ENCODE measurements around the gene C1R.
"Not testable (repeated sequence)": the region's sequence is repeated elsewhere in the genome, so short reads cannot be mapped to it uniquely, and the experiment has no call there.

Gene C1R

DNA sequence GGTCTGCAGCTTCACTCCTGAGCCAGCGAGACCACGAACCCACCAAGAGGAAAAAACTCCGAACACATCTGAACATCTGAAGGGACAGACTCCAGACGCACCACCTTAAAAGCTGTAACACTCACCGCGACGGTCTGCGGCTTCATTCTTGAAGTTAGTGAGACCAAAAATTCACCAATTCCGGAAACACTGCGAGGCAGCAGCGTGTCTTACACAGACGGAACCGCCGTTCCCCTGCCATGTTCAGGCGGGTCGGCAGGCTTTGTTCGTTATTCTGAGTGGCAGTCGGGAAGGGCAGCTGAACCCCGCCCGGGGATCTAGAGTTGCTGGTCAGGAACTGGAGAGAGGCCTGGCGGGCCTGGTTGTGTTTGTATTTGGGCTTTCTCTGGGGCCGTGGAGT is 53.7 kb downstream of the C1R start:
- Histone ChIP-seq H3K4me1 (ENCODE audit: insufficient read depth, poor library complexity, severe bottlenecking) (peaks cover 10% of the 10 kb centered on the region), H3K27me3 (ENCODE audit: insufficient read depth, poor library complexity, severe bottlenecking) (no peaks in the 10 kb centered on the region), H3K4me3 (ENCODE audit: severe bottlenecking) (no peak overlapping the region), H3K27ac (ENCODE audit: poor library complexity, severe bottlenecking) (no peak overlapping the region), H3K9me3 (ENCODE audit: severe bottlenecking) (no peaks in the 10 kb centered on the region), H3K36me3 (ENCODE audit: low read depth) (no peaks in the 10 kb centered on the region)
- DNase-seq (ENCODE audit: low spot score), result no peak
- ATAC-seq (ENCODE audit: low read depth), result no peak
- TF ChIP-seq, protein P1, sequence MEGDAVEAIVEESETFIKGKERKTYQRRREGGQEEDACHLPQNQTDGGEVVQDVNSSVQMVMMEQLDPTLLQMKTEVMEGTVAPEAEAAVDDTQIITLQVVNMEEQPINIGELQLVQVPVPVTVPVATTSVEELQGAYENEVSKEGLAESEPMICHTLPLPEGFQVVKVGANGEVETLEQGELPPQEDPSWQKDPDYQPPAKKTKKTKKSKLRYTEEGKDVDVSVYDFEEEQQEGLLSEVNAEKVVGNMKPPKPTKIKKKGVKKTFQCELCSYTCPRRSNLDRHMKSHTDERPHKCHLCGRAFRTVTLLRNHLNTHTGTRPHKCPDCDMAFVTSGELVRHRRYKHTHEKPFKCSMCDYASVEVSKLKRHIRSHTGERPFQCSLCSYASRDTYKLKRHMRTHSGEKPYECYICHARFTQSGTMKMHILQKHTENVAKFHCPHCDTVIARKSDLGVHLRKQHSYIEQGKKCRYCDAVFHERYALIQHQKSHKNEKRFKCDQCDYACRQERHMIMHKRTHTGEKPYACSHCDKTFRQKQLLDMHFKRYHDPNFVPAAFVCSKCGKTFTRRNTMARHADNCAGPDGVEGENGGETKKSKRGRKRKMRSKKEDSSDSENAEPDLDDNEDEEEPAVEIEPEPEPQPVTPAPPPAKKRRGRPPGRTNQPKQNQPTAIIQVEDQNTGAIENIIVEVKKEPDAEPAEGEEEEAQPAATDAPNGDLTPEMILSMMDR (IDR thresholded peaks at IDR 0.05; ENCODE audit: poor library complexity, severe bottlenecking), result no peak

DNA sequence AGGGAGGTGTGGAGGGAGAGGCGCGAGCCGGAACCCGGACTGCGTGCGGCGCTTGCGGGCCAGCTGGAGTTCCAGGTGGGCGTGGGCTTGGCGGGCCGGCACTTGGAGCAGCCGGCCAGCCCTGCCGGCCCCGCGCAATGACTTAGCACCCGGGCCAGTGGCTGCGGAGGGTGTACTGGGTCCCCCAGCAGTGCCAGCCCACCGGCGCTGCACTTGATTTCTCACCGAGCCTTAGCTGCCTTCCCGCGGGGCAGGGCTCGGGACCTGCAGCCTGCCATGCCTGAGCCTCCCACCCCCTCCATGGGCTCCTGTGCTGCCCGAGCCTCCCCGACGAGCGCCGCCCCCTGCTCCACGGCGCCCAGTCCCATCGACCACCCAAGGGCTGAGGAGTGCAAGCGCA is 54.8 kb downstream of the C1R start:
- not testable (repeated sequence) for H3K27ac ChIP-seq (ENCODE audit: poor library complexity, severe bottlenecking); ATAC-seq (ENCODE audit: low read depth); H3K27me3 ChIP-seq (ENCODE audit: insufficient read depth, poor library complexity, severe bottlenecking); DNase-seq (ENCODE audit: low spot score); H3K4me3 ChIP-seq (ENCODE audit: severe bottlenecking); H3K36me3 ChIP-seq (ENCODE audit: low read depth); H3K4me1 ChIP-seq (ENCODE audit: insufficient read depth, poor library complexity, severe bottlenecking); H3K9me3 ChIP-seq (ENCODE audit: severe bottlenecking)

DNA sequence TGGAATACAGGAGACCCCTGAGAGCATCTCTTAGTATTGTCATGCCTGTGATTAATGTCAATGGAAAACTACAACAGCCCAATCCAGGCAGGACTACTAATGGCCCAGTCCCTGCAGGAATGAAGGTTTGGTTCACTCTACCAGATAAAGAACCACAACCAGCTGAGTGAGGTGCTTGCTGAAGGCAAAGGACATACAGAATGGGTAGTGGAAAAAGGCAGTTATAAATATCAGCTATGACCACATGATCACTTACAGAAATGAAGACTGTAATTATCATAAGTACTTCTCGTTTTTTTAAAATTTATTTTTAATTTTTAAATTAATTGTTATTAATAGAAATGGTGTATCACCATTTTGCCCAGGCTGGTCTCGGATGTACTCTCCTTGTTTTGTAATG is 56.8 kb downstream of the C1R start:
- no peaks in the 10 kb centered on the region for H3K9me3 ChIP-seq (ENCODE audit: severe bottlenecking)
- no peak for ATAC-seq (ENCODE audit: low read depth)
- no peaks in the 10 kb centered on the region for H3K36me3 ChIP-seq (ENCODE audit: low read depth)
- TF ChIP-seq, protein P1 (IDR thresholded peaks at IDR 0.05; ENCODE audit: poor library complexity, severe bottlenecking), result no peak
- no peak overlapping the region for H3K27ac ChIP-seq (ENCODE audit: poor library complexity, severe bottlenecking)
- no peak overlapping the region for H3K4me3 ChIP-seq (ENCODE audit: severe bottlenecking)
- DNase-seq (ENCODE audit: low spot score), result no peak
- H3K4me1 ChIP-seq (ENCODE audit: insufficient read depth, poor library complexity, severe bottlenecking), result peaks cover 10% of the 10 kb centered on the region
- H3K27me3 ChIP-seq (ENCODE audit: insufficient read depth, poor library complexity, severe bottlenecking), result no peaks in the 10 kb centered on the region

DNA sequence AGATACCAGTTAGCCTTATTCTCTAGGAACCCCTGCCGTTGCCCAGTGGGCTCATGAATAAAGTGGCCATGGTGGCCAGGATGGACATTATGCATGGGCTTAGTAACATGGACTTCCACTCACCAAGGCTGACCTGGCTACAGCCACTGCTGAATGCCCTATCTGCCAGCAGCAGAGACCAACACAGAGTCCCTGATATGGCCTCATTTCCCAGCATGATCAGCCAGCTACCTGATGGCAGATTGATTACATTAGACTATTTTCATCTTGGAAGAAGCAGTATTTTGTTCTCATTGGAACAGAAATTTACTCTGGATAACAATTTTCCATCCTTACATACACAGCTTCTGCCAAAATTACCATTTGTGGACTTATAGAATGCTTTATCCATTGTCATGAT is 57.8 kb downstream of the C1R start:
- ATAC-seq (ENCODE audit: low read depth) (no peak), DNase-seq (ENCODE audit: low spot score) (no peak)
- no peaks in the 10 kb centered on the region for H3K27me3 ChIP-seq (ENCODE audit: insufficient read depth, poor library complexity, severe bottlenecking)
- no peaks in the 10 kb centered on the region for H3K9me3 ChIP-seq (ENCODE audit: severe bottlenecking)
- H3K27ac ChIP-seq (ENCODE audit: poor library complexity, severe bottlenecking), result no peak overlapping the region
- peaks cover 5% of the 10 kb centered on the region for H3K4me1 ChIP-seq (ENCODE audit: insufficient read depth, poor library complexity, severe bottlenecking)
- no peak overlapping the region for H3K4me3 ChIP-seq (ENCODE audit: severe bottlenecking)
- TF ChIP-seq, protein P1 (IDR thresholded peaks at IDR 0.05; ENCODE audit: poor library complexity, severe bottlenecking), result no peak
- H3K36me3 ChIP-seq (ENCODE audit: low read depth), result no peaks in the 10 kb centered on the region

DNA sequence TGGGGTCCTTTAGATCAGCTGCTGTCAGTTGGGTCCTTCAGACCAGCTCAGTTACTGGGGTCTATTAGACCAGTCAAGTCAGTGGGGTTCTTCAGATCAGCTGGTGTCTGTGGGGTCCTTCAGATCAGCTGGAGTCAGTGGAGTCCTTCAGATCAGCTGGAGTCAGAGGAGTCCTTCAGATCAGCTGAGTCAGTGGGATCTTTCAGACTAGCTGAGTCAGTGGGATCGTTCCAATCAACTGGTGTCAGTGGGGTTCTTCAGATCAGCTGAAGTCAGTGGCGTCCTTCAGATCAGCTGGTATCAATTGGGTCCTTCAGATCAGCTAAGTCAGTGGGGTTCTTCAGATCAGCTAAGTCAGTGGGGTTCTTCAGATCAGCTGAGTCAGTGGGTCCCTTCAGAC is 59.3 kb downstream of the C1R start:
- Histone ChIP-seq H3K9me3 (ENCODE audit: severe bottlenecking) (no peaks in the 10 kb centered on the region), H3K36me3 (ENCODE audit: low read depth) (no peaks in the 10 kb centered on the region), H3K27me3 (ENCODE audit: insufficient read depth, poor library complexity, severe bottlenecking) (no peaks in the 10 kb centered on the region), H3K4me3 (ENCODE audit: severe bottlenecking) (no peak overlapping the region), H3K27ac (ENCODE audit: poor library complexity, severe bottlenecking) (no peak overlapping the region), H3K4me1 (ENCODE audit: insufficient read depth, poor library complexity, severe bottlenecking) (no peaks in the 10 kb centered on the region)
- DNase-seq (ENCODE audit: low spot score) (no peak), ATAC-seq (ENCODE audit: low read depth) (no peak)
- TF ChIP-seq, protein P1 (IDR thresholded peaks at IDR 0.05; ENCODE audit: poor library complexity, severe bottlenecking), result no peak

All from RWPE2 (cell line).